Smooth muscle cell (in vitro differentiated cells): ENCODE results near the gene YY1AP1. TPM values are rescaled to one million over a fixed set of nuclear protein-coding genes. Genes with fewer than 3 reads are reported as not detected.
A peak's percentile ranks its signal among the peaks of the same experiment; 100 is the strongest.
"Not testable (repeated sequence)": the region's sequence is repeated elsewhere in the genome, so short reads cannot be mapped to it uniquely, and the experiment has no call there.

Experiments
- DNase-seq: peaks from one replicate; lab custom pipeline; 2025; ENCODE audit not compliant: unreplicated experiment; lab: John Stamatoyannopoulos, UW
- H2AFZ ChIP-seq: fragments of 200-600 bp; sonication (generic); 2 replicates; pipeline ENCODE4 v1.6.0; 2016; ENCODE audit warnings: antibody characterized with exemption, low read depth, mild to moderate bottlenecking
- H3F3A ChIP-seq: fragments of 200-600 bp; sonication (generic); 2 replicates; pipeline ENCODE4 v1.6.0; 2017; ENCODE audit warnings: antibody characterized with exemption, low read depth
- H3K27ac ChIP-seq: fragments of 200-600 bp; sonication (generic); 2 replicates; pipeline ENCODE4 v1.5.1; 2016; ENCODE audit warnings: low read depth, mild to moderate bottlenecking
- H3K27me3 ChIP-seq: fragments of 200-600 bp; sonication (generic); 2 replicates; pipeline ENCODE4 v1.6.1; 2016; ENCODE audit warnings: low read depth, mild to moderate bottlenecking
- H3K36me3 ChIP-seq: fragments of 200-600 bp; sonication (generic); 2 replicates; pipeline ENCODE4 v1.5.1; 2016; ENCODE audit warnings: low read depth
- H3K4me1 ChIP-seq: fragments of 200-600 bp; sonication (generic); 2 replicates; pipeline ENCODE4 v1.5.1; 2016; ENCODE audit warnings: low read depth
- H3K4me2 ChIP-seq: fragments of 200-600 bp; sonication (generic); 2 replicates; pipeline ENCODE4 v1.6.0; 2016; ENCODE audit warnings: mild to moderate bottlenecking
- H3K4me3 ChIP-seq: fragments of 200-600 bp; sonication (generic); 2 replicates; pipeline ENCODE4 v1.5.1; 2016; ENCODE audit warnings: mild to moderate bottlenecking
- H3K79me2 ChIP-seq: fragments of 200-600 bp; sonication (generic); 2 replicates; pipeline ENCODE4 v1.6.0; 2016; ENCODE audit warnings: low read depth, mild to moderate bottlenecking
- H3K9ac ChIP-seq: fragments of 200-600 bp; sonication (generic); 2 replicates; pipeline ENCODE4 v1.6.0; 2016; ENCODE audit warnings: low read depth
- H3K9me3 ChIP-seq: fragments of 200-600 bp; sonication (generic); replicated peaks from 2 replicates; pipeline ENCODE4 v1.5.1; 2016; ENCODE audit warnings: low read depth
- H4K20me1 ChIP-seq: fragments of 200-600 bp; sonication (generic); 2 replicates; pipeline ENCODE4 v1.6.0; 2016; ENCODE audit warnings: low read depth
- CTCF ChIP-seq: fragments of 200-600 bp; sonication (generic); IDR thresholded peaks from 2 replicates; pipeline ENCODE4 v1.5.1; 2017; ENCODE audit warnings: borderline replicate concordance, mild to moderate bottlenecking, antibody characterized with exemption; ENCODE audit not compliant: insufficient read depth, poor library complexity, severe bottlenecking
- WGBS: methylation state at CpG from one replicate; pipeline ENCODE4 v1.1.7; 2016; ENCODE audit warnings: low lambda C conversion rate; 5-methylcytosine and 5-hydroxymethylcytosine counted together
- polyA plus RNA-seq: library from polyadenylated mRNA; unstranded; fragments of >200 nt; fragmentation: Nextera tagmentation; extraction: Ambion mirVana; gene quantifications from 2 replicates; pipeline ENCODE4 v1.2.1, GENCODE V29; 2016
- total RNA-seq: library from RNA; depleted of rRNA; stranded (reverse); fragments of >200 nt; gene quantifications from 2 replicates; pipeline ENCODE4 v1.2.3, GENCODE V29; 2014

The YY1AP1 gene
- total and polyA plus RNA-seq, 2 experiments from 2014 or later, result 27.8 to 33.9 TPM

- H4K20me1 ChIP-seq, result peaks cover 58% of the 10 kb centered on the region
- H3K79me2 ChIP-seq, result peaks cover 74% of the 10 kb centered on the region
- H3K9ac ChIP-seq, result no peak overlapping the region
- H3K4me2 ChIP-seq, result no peak overlapping the region
- H3F3A ChIP-seq, result no peaks in the 10 kb centered on the region
- no peak overlapping the region for H3K27ac ChIP-seq
- H2AFZ ChIP-seq, result no peak overlapping the region
- no peaks in the 10 kb centered on the region for H3K4me1 ChIP-seq
- WGBS, result 98% methylated on average over 6 of the region's 6 CpGs
- no peak overlapping the region for H3K4me3 ChIP-seq
- no peak for DNase-seq
- no peaks in the 10 kb centered on the region for H3K27me3 ChIP-seq
- H3K36me3 ChIP-seq, result no peaks in the 10 kb centered on the region
- no peaks in the 10 kb centered on the region for H3K9me3 ChIP-seq
- no peak for TF ChIP-seq CTCF
Measured at GRCh38 chr1:155703216-155703615, 14.6 kb upstream of the YY1AP1 start.

- H4K20me1 ChIP-seq, result peaks cover 59% of the 10 kb centered on the region
- H2AFZ ChIP-seq, H3K36me3 ChIP-seq, H3K4me3 ChIP-seq, H3K27me3 ChIP-seq, DNase-seq, H3K9ac ChIP-seq, H3F3A ChIP-seq, H3K27ac ChIP-seq, H3K4me2 ChIP-seq, H3K9me3 ChIP-seq, H3K4me1 ChIP-seq: not testable (repeated sequence)
- WGBS, result 100% methylated on average over 2 of the region's 2 CpGs
- H3K79me2 ChIP-seq, result peaks cover 74% of the 10 kb centered on the region
Measured at GRCh38 chr1:155701675-155702074, 13.1 kb upstream of the YY1AP1 start.

- peaks cover 83% of the 10 kb centered on the region for H3K79me2 ChIP-seq
- not testable (repeated sequence) for H3K4me1 ChIP-seq, H3K36me3 ChIP-seq, H3K4me3 ChIP-seq, H3K9ac ChIP-seq, H3K27me3 ChIP-seq, DNase-seq, H3K9me3 ChIP-seq, H3F3A ChIP-seq, H2AFZ ChIP-seq, H3K4me2 ChIP-seq
- peak overlapping the region; percentile 28 for H3K27ac ChIP-seq
- peaks cover 57% of the 10 kb centered on the region for H4K20me1 ChIP-seq
- WGBS, result 60% methylated on average over 4 of the region's 4 CpGs
Measured at GRCh38 chr1:155699062-155699461, 10.5 kb upstream of the YY1AP1 start.

- 93% methylated on average over 13 of the region's 13 CpGs for WGBS
- no peak overlapping the region for H3K4me2 ChIP-seq
- peak overlapping the region; percentile 28 for H3K27ac ChIP-seq
Measured at GRCh38 chr1:155698382-155699038, 9.9 kb upstream of the YY1AP1 start.

GRCh38 chr1:155697616-155698015 is 9.0 kb upstream of the YY1AP1 start:
- H4K20me1 ChIP-seq, result peaks cover 56% of the 10 kb centered on the region
- not testable (repeated sequence) for H3K4me2 ChIP-seq, H3K9me3 ChIP-seq, H3K9ac ChIP-seq, H3K36me3 ChIP-seq, H3K27me3 ChIP-seq, DNase-seq, H2AFZ ChIP-seq, H3K4me1 ChIP-seq, H3K4me3 ChIP-seq, H3F3A ChIP-seq, H3K27ac ChIP-seq
- WGBS, result 61% methylated on average over 11 of the region's 11 CpGs
- peaks cover 84% of the 10 kb centered on the region for H3K79me2 ChIP-seq

More at GRCh38 chr1:155698382-155699038, 9.9 kb upstream of the YY1AP1 start:
- no peak for TF ChIP-seq CTCF
- no peaks in the 10 kb centered on the region for H3K27me3 ChIP-seq
- no peaks in the 10 kb centered on the region for H3K9me3 ChIP-seq
- H3F3A ChIP-seq, result no peaks in the 10 kb centered on the region
- peaks cover 58% of the 10 kb centered on the region for H4K20me1 ChIP-seq
- H3K4me1 ChIP-seq, result no peaks in the 10 kb centered on the region
- no peak for DNase-seq
- no peak overlapping the region for H3K9ac ChIP-seq
- no peak overlapping the region for H3K4me3 ChIP-seq
- peaks cover 84% of the 10 kb centered on the region for H3K79me2 ChIP-seq
- H2AFZ ChIP-seq, result no peak overlapping the region
- no peaks in the 10 kb centered on the region for H3K36me3 ChIP-seq
